NOMO-1 treated with DMSO at 0.1 percent for 48 hours (cell line): ENCODE data around the gene SLC39A11.
"Not testable (repeated sequence)": the region's sequence is repeated elsewhere in the genome, so short reads cannot be mapped to it uniquely, and the experiment has no call there.

Experiments
- DNase-seq: peaks from one replicate; lab custom pipeline; 2025; ENCODE audit not compliant: unreplicated experiment; lab: John Stamatoyannopoulos, UW

Gene SLC39A11

GRCh38 chr17:72726936-72727335, 365.6 kb downstream of the SLC39A11 start:
- peak; percentile 72 for DNase-seq

GRCh38 chr17:72725433-72726068, 366.9 kb downstream of the SLC39A11 start:
- peak; percentile 48 for DNase-seq

GRCh38 chr17:72724267-72724666, 368.2 kb downstream of the SLC39A11 start:
- DNase-seq: peak; percentile 13

- no peak for DNase-seq
Observed at GRCh38 chr17:72723711-72724110, 368.8 kb downstream of the SLC39A11 start.

GRCh38 chr17:72720494-72720825, 372.0 kb downstream of the SLC39A11 start:
- no peak for DNase-seq

GRCh38 chr17:72719578-72720493, 372.7 kb downstream of the SLC39A11 start:
- peak; percentile 89 for DNase-seq

GRCh38 chr17:72719206-72719577, 373.3 kb downstream of the SLC39A11 start:
- no peak for DNase-seq

- DNase-seq: no peak
Observed at GRCh38 chr17:72717676-72718075, 374.8 kb downstream of the SLC39A11 start.

- DNase-seq: no peak
Observed at GRCh38 chr17:72717276-72717675, 375.2 kb downstream of the SLC39A11 start.

- DNase-seq: no peak
Observed at GRCh38 chr17:72715906-72716572, 376.4 kb downstream of the SLC39A11 start.

- DNase-seq: peak; percentile 36
Observed at GRCh38 chr17:72714357-72714966, 378.0 kb downstream of the SLC39A11 start.

- no peak for DNase-seq
Observed at GRCh38 chr17:72713701-72714100, 378.8 kb downstream of the SLC39A11 start.

- no peak for DNase-seq
Observed at GRCh38 chr17:72711521-72712310, 380.8 kb downstream of the SLC39A11 start.

- peak; percentile 78 for DNase-seq
Observed at GRCh38 chr17:72710834-72711233, 381.7 kb downstream of the SLC39A11 start.

GRCh38 chr17:72710202-72710601, 382.3 kb downstream of the SLC39A11 start:
- DNase-seq: no peak

- DNase-seq: not testable (repeated sequence)
Observed at GRCh38 chr17:72708682-72709081, 383.8 kb downstream of the SLC39A11 start.

GRCh38 chr17:72707881-72708280, 384.6 kb downstream of the SLC39A11 start:
- DNase-seq: no peak

GRCh38 chr17:72706396-72706981, 386.0 kb downstream of the SLC39A11 start:
- no peak for DNase-seq

GRCh38 chr17:72705905-72706395, 386.5 kb downstream of the SLC39A11 start:
- DNase-seq: no peak

- DNase-seq: no peak
Observed at GRCh38 chr17:72702998-72703397, 389.5 kb downstream of the SLC39A11 start.
